WI38 (cell line): ENCODE results near the gene FAM78A.

ENCODE experiments used
- H3K4me3 ChIP-seq: 2 replicates; pipeline ENCODE4 v1.5.1; 2011; ENCODE audit warnings: low read depth, mild to moderate bottlenecking, control low read depth, low read length
- CTCF ChIP-seq: IDR thresholded peaks from 2 replicates; pipeline ENCODE4 v1.5.1; 2012; ENCODE audit warnings: low read depth, mild to moderate bottlenecking, control low read depth, low read length

The FAM78A gene

GRCh38 chr9:131259916-131260597 lies 16.3 kb downstream of the FAM78A start:
- H3K4me3 ChIP-seq = no peak overlapping the region
- TF ChIP-seq CTCF = no peak

- TF ChIP-seq CTCF = no peak
- H3K4me3 ChIP-seq = no peak overlapping the region
Measured at GRCh38 chr9:131259432-131259898, 16.8 kb downstream of the FAM78A start.

- no peak for TF ChIP-seq CTCF
- H3K4me3 ChIP-seq = no peak overlapping the region
Measured at GRCh38 chr9:131258698-131259431, 17.4 kb downstream of the FAM78A start.

- H3K4me3 ChIP-seq = no peak overlapping the region
- no peak for TF ChIP-seq CTCF
Measured at GRCh38 chr9:131258186-131258585, 18.1 kb downstream of the FAM78A start.

GRCh38 chr9:131257266-131258025 lies 18.9 kb downstream of the FAM78A start:
- TF ChIP-seq CTCF = no peak
- H3K4me3 ChIP-seq = no peak overlapping the region

GRCh38 chr9:131255676-131256197 lies 20.6 kb downstream of the FAM78A start:
- no peak overlapping the region for H3K4me3 ChIP-seq
- no peak for TF ChIP-seq CTCF
